HG03520 (cell line): Measurements from ENCODE around the gene TRPC4.
"Not testable (repeated sequence)": the region's sequence is repeated elsewhere in the genome, so short reads cannot be mapped to it uniquely, and the experiment has no call there.

ENCODE experiments used
- ATAC-seq: cut with Tn5 transposase; IDR thresholded peaks from one replicate; pipeline ENCODE4 v1.9.1; 2021; ENCODE audit warnings: mild to moderate bottlenecking, moderate library complexity; ENCODE audit not compliant: unreplicated experiment

Gene TRPC4

GRCh38 chr13:37608750-37609339 lies 260.7 kb downstream of the TRPC4 start:
- no peak for ATAC-seq

- no peak for ATAC-seq
Measured at GRCh38 chr13:37602733-37603381, 266.7 kb downstream of the TRPC4 start.

- ATAC-seq, result no peak
Measured at GRCh38 chr13:37601648-37602440, 267.7 kb downstream of the TRPC4 start.

- ATAC-seq, result no peak
Measured at GRCh38 chr13:37599519-37599918, 270.1 kb downstream of the TRPC4 start.

- no peak for ATAC-seq
Measured at GRCh38 chr13:37598597-37598996, 271.0 kb downstream of the TRPC4 start, which contains the start of gene POSTN. Gene POSTN (minus strand): TSS chr13:37598768. CDS start chr13:37598726, 42 bp downstream.

DNA sequence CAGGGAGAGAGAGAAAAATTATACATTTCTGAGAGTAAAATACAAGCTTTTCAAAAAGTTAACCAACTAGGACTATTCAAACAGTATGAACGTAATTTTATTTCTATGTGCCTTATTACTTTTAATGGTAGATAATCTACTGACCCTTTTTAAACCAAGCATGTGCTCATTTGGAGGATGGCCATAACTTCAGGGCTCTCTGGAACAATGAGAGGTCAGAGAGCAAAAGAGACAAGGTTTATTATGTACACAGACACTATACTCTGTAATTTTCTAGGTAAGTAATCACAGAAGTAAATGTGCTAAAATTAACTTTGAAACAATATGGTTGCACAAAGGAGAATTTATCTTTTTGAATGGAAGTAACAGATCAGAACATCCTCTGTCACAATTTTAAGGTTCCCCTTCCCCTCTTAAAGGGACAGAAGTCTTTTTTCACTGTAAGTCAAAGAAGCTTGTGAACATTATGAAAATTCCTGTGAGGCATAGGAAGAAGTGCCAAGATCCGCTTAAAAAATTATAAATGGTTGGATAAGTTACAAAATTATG lies 272.0 kb downstream of the TRPC4 start:
- no peak for ATAC-seq

- ATAC-seq, result no peak
Measured at GRCh38 chr13:37596805-37597204, 272.8 kb downstream of the TRPC4 start.

DNA sequence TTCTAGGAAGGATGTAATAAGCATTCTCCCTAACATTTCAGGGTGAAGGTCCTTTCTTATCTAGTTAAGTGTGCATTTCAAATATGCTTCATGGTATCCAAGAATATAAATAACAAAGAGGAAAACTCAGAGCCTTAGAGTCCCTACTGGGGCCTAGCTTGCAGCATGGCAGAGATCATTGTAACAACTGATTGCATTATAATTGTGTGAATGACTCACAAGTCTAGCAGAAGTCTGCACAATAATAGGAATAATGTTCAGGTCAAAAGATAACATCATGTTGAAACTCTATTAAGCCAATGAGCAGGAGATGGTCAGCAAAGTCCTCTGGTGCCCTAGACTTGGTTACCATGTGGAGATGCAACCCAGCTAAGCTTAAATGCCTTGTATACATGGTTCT lies 274.4 kb downstream of the TRPC4 start:
- ATAC-seq, result no peak

- ATAC-seq, result no peak
Measured at GRCh38 chr13:37594550-37594949, 275.0 kb downstream of the TRPC4 start.

DNA sequence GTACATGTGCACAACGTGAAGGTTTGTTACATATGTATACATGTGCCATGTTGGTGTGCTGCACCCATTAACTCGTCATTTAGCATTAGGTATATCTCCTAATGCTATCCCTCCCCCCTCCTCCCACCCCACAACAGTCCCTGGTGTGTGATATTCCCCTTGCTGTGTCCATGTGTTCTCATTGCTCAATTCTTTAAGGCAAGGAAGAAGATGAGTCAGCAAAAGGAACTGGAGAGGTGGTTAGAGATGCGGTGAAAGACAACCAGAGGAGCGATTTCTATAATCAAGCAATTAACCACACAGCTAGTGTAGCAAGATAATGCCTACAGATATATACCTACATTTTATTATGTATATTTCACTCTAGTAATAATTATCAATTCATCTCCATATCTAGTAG lies 280.2 kb downstream of the TRPC4 start:
- not testable (repeated sequence) for ATAC-seq

- no peak for ATAC-seq
Measured at GRCh38 chr13:37587236-37587635, 282.3 kb downstream of the TRPC4 start.
